HCT116 (cell line): ENCODE results near the gene BLOC1S5. TPM values are rescaled to one million over a fixed set of nuclear protein-coding genes. Genes with fewer than 3 reads are reported as not detected.

Experiments used
- ATAC-seq: fragments of 200-7000 bp; cut with Tn5 transposase; 2 replicates; pipeline ENCODE4 v1.9.1; 2020; ENCODE audit warnings: mild to moderate bottlenecking, moderate library complexity
- BruUV-seq: library from RNA; stranded (reverse); fragments of 400-500 nt; replicated peaks from 2 replicates; lab custom pipeline; 2021; lab: Mats Ljungman, UMichigan
- CTCF ChIA-PET: fragments of 300-600 bp; sonication (Branson Sonifier 250); formaldehyde crosslinking; loops from one replicate; lab custom pipeline; 2021; ENCODE audit warnings: antibody characterized with exemption; lab: Charles Lee
- POLR2A ChIA-PET: fragments of 300-600, 350-600 bp; sonication (Branson Sonifier 250); formaldehyde crosslinking; loops from one replicate; lab custom pipeline; 2021; ENCODE audit warnings: antibody characterized with exemption; lab: Charles Lee
- RAD21 ChIA-PET, 2 experiments: fragments of 300-600 bp; sonication (Branson Sonifier 250); formaldehyde crosslinking; loops; one replicate each; lab custom pipeline; 2023; ENCODE audit warnings: low total read pairs in 2 of 2; ENCODE audit not compliant: uncharacterized antibody in 2 of 2, unreplicated experiment in 2 of 2, low non-redundant PET in 1 of 2; lab: Charles Lee
- DNase-seq: peaks from one replicate; pipeline ENCODE4 v3.0.0-alpha.2; 2010; ENCODE audit warnings: low read depth, low spot score
- H2AFZ ChIP-seq: fragments of 200-600 bp; shearing (Covaris generic), sonication (generic); 2 replicates; pipeline ENCODE4 v1.6.1; 2017; ENCODE audit warnings: low read depth, mixed run types, mixed read lengths, antibody characterized with exemption, low read length; ENCODE audit not compliant: poor library complexity, severe bottlenecking
- H3K27ac ChIP-seq: 2 replicates; pipeline ENCODE4 v1.5.1; 2012; ENCODE audit warnings: low read depth, low read length
- H3K27me3 ChIP-seq: fragments of 200-600 bp; sonication (generic); 2 replicates; pipeline ENCODE4 v1.6.1; 2016; ENCODE audit warnings: mixed run types, low read length, mixed read lengths; ENCODE audit not compliant: insufficient read depth
- H3K36me3 ChIP-seq, 2 experiments: fragments of 200-500 bp in 1 of 2; fragments of 200-600 bp in 1 of 2; sonication (Bioruptor generic) in 1 of 2; sonication (generic) in 1 of 2; 2 replicates each; pipeline versions ENCODE4 v1.5.1 to v1.6.1; 2014 to 2016; ENCODE audit warnings: low read length in 2 of 2, inconsistent platforms in 1 of 2, mixed read lengths in 1 of 2, mixed run types in 1 of 2; ENCODE audit not compliant: insufficient read depth in 2 of 2, control insufficient read depth in 1 of 2
- H3K4me1 ChIP-seq, 2 experiments: fragments of 200-600 bp in 1 of 2; sonication (generic) in 1 of 2; 2 replicates each; pipeline versions ENCODE4 v1.5.1 to v1.6.1; 2012 to 2017; ENCODE audit warnings: low read length in 2 of 2, inconsistent platforms in 1 of 2, mild to moderate bottlenecking in 1 of 2, mixed read lengths in 1 of 2, mixed run types in 1 of 2, moderate library complexity in 1 of 2; ENCODE audit not compliant: insufficient read depth in 2 of 2, control insufficient read depth in 1 of 2
- H3K4me2 ChIP-seq: fragments of 200-600 bp; sonication (generic); 2 replicates; pipeline ENCODE4 v1.6.1; 2017; ENCODE audit warnings: mixed run types, low read length, mixed read lengths
- H3K4me3 ChIP-seq, 2 experiments: fragments of 200-600 bp in 1 of 2; sonication (generic) in 1 of 2; replicated peaks in 1 of 2; 2 replicates each; pipeline ENCODE4 v1.5.1; 2011 to 2016; ENCODE audit warnings: low read length in 2 of 2, control low read depth in 1 of 2, low read depth in 1 of 2, mild to moderate bottlenecking in 1 of 2, mixed read lengths in 1 of 2, mixed run types in 1 of 2
- H3K79me2 ChIP-seq: fragments of 200-600 bp; sonication (generic); 2 replicates; pipeline ENCODE4 v1.6.1; 2017; ENCODE audit warnings: mild to moderate bottlenecking, mixed run types, low read length, moderate library complexity, mixed read lengths; ENCODE audit not compliant: insufficient read depth
- H3K9ac ChIP-seq: fragments of 200-600 bp; sonication (generic); 2 replicates; pipeline ENCODE4 v1.6.1; 2016; ENCODE audit warnings: low read length, mixed read lengths
- H3K9me2 ChIP-seq: fragments of 200-600 bp; sonication (generic), shearing (Covaris generic); 2 replicates; pipeline ENCODE4 v1.6.1; 2017; ENCODE audit warnings: mixed run types, mild to moderate bottlenecking, moderate library complexity; ENCODE audit not compliant: insufficient read depth
- H3K9me3 ChIP-seq, 2 experiments: fragments of 200-500 bp in 1 of 2; fragments of 200-600 bp in 1 of 2; sonication (Bioruptor generic) in 1 of 2; sonication (generic) in 1 of 2; 2 replicates each; pipeline ENCODE4 v1.6.1; 2014 to 2017; ENCODE audit warnings: low read length in 2 of 2, mixed read lengths in 2 of 2, inconsistent platforms in 1 of 2, low read depth in 1 of 2, mild to moderate bottlenecking in 1 of 2, mixed run types in 1 of 2, moderate library complexity in 1 of 2; ENCODE audit not compliant: control insufficient read depth in 1 of 2, insufficient read depth in 1 of 2
- H4K20me1 ChIP-seq: fragments of 200-600 bp; sonication (generic), shearing (Covaris generic); 2 replicates; pipeline ENCODE4 v1.6.1; 2017; ENCODE audit warnings: mixed run types, mild to moderate bottlenecking, moderate library complexity; ENCODE audit not compliant: insufficient read depth
- ATF3 ChIP-seq: IDR thresholded peaks from 2 replicates; pipeline ENCODE4 v1.6.1; 2012
- CEBPB ChIP-seq: IDR thresholded peaks from 2 replicates; pipeline ENCODE4 v1.6.1; 2012; ENCODE audit warnings: low read depth
- EGR1 ChIP-seq: IDR thresholded peaks from 2 replicates; pipeline ENCODE4 v1.6.1; 2012; ENCODE audit warnings: low read depth
- ELF1 ChIP-seq: IDR thresholded peaks from 2 replicates; pipeline ENCODE4 v1.6.1; 2012; ENCODE audit warnings: low read depth, borderline replicate concordance
- EZH2 ChIP-seq: fragments of 200-600 bp; sonication (generic); IDR thresholded peaks from 2 replicates; pipeline ENCODE4 v1.6.1; 2017; ENCODE audit warnings: antibody characterized with exemption, mixed run types
- EZH2phosphoT487 ChIP-seq: fragments of 200-600 bp; IDR thresholded peaks from 2 replicates; pipeline ENCODE4 v1.6.1; 2018; ENCODE audit warnings: antibody characterized with exemption, borderline replicate concordance
- FOSL1 ChIP-seq: IDR thresholded peaks from 2 replicates; pipeline ENCODE4 v1.6.1; 2012; ENCODE audit warnings: low read depth
- JUND ChIP-seq: IDR thresholded peaks from 2 replicates; pipeline ENCODE4 v1.6.1; 2012
- MAX ChIP-seq: IDR thresholded peaks from 2 replicates; pipeline ENCODE4 v1.6.1; 2012
- POLR2A ChIP-seq: IDR thresholded peaks from 2 replicates; pipeline ENCODE4 v1.7.0; 2011; ENCODE audit warnings: borderline replicate concordance; ENCODE audit not compliant: insufficient read depth, insufficient read length; ENCODE audit errors: extremely low read depth
- POLR2AphosphoS5 ChIP-seq: IDR thresholded peaks from 2 replicates; pipeline ENCODE4 v1.6.1; 2011; ENCODE audit warnings: mild to moderate bottlenecking, low read depth, low read length, moderate library complexity
- RAD21 ChIP-seq: IDR thresholded peaks from 2 replicates; pipeline ENCODE4 v1.6.1; 2012; ENCODE audit warnings: low read depth, mild to moderate bottlenecking
- SIN3A ChIP-seq: IDR thresholded peaks from 2 replicates; pipeline ENCODE4 v1.6.1; 2012; ENCODE audit warnings: low read depth
- SRF ChIP-seq: IDR thresholded peaks from 2 replicates; pipeline ENCODE4 v1.6.1; 2012; ENCODE audit warnings: low read depth
- TCF7L2 ChIP-seq: IDR thresholded peaks from 2 replicates; pipeline ENCODE4 v1.7.0; 2011; ENCODE audit warnings: borderline replicate concordance, inconsistent platforms; ENCODE audit not compliant: insufficient read depth, insufficient read length; ENCODE audit errors: extremely low read depth
- YY1 ChIP-seq: IDR thresholded peaks from 2 replicates; pipeline ENCODE4 v1.6.1; 2011; ENCODE audit warnings: low read length, low read depth, moderate library complexity, mild to moderate bottlenecking; ENCODE audit not compliant: insufficient replicate concordance; ENCODE audit errors: extremely low read depth
- ZNF274 ChIP-seq: fragments of 200-500 bp; sonication (Bioruptor generic); IDR thresholded peaks from 2 replicates; pipeline ENCODE4 v1.6.1; 2014; ENCODE audit warnings: mild to moderate bottlenecking, low read depth, low read length, inconsistent platforms
- intact Hi-C: fragments of 100-400 bp; cut with micrococcal nuclease; formaldehyde crosslinking; loops from 2 replicates; pipeline ENCODE4 v1.10.0; 2022
- total RNA-seq: library from RNA; stranded (reverse); gene quantifications from one replicate; pipeline ENCODE4 v1.2.1, GENCODE V29; 2021; ENCODE audit not compliant: unreplicated experiment
- TF ChIP-seq, protein P1 (sequence below): IDR thresholded peaks from 2 replicates; pipeline ENCODE4 v1.6.1; 2012; ENCODE audit warnings: low read depth

BLOC1S5 gene
- total RNA-seq, 1 experiment from 2014 or later = 12.0 TPM

GRCh38 chr6:8086755-8087306 lies 22.6 kb upstream of the BLOC1S5 start:
- H3K4me2 ChIP-seq = 0 out of 2 replicates have a peak overlapping the region, but pooled peaks have one; percentile 50
- H3K9me2 ChIP-seq = no peaks in the 10 kb centered on the region
- H2AFZ ChIP-seq = no peak overlapping the region
- H3K4me1 ChIP-seq = peaks cover 50% of the 10 kb centered on the region in 2 experiments
- ChIA-PET POLR2A (interaction anchor here (1.2 kb wide), 1 partner anchor 16 kb away, joined by 3 read pairs; the partner anchor contains the start of gene EEF1E1), CTCF (no interaction called here), RAD21 (no interaction called here)
- DNase-seq = no peak
- TF ChIP-seq EGR1 (no peak), FOSL1 (no peak), EZH2phosphoT487 (no peak), POLR2A (no peak), YY1 (no peak), ZNF274 (no peak), ATF3 (no peak), SRF (no peak), SIN3A (no peak), ELF1 (no peak), POLR2AphosphoS5 (no peak), CEBPB (no peak), JUND (no peak), MAX (no peak), EZH2 (no peak), TCF7L2 (no peak), RAD21 (no peak)
- TF ChIP-seq, protein P1, sequence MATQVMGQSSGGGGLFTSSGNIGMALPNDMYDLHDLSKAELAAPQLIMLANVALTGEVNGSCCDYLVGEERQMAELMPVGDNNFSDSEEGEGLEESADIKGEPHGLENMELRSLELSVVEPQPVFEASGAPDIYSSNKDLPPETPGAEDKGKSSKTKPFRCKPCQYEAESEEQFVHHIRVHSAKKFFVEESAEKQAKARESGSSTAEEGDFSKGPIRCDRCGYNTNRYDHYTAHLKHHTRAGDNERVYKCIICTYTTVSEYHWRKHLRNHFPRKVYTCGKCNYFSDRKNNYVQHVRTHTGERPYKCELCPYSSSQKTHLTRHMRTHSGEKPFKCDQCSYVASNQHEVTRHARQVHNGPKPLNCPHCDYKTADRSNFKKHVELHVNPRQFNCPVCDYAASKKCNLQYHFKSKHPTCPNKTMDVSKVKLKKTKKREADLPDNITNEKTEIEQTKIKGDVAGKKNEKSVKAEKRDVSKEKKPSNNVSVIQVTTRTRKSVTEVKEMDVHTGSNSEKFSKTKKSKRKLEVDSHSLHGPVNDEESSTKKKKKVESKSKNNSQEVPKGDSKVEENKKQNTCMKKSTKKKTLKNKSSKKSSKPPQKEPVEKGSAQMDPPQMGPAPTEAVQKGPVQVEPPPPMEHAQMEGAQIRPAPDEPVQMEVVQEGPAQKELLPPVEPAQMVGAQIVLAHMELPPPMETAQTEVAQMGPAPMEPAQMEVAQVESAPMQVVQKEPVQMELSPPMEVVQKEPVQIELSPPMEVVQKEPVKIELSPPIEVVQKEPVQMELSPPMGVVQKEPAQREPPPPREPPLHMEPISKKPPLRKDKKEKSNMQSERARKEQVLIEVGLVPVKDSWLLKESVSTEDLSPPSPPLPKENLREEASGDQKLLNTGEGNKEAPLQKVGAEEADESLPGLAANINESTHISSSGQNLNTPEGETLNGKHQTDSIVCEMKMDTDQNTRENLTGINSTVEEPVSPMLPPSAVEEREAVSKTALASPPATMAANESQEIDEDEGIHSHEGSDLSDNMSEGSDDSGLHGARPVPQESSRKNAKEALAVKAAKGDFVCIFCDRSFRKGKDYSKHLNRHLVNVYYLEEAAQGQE = no peak
- intact Hi-C loops = no loop called here
- H4K20me1 ChIP-seq = peaks cover 18% of the 10 kb centered on the region; the same call in 1 of the 2 replicates
- H3K27me3 ChIP-seq = no peaks in the 10 kb centered on the region
- no peaks in the 10 kb centered on the region for H3K9me3 ChIP-seq
- BruUV-seq = no TSS peak
- peak overlapping the region; percentile 79 for H3K27ac ChIP-seq
- no peak overlapping the region for H3K9ac ChIP-seq
- no peak overlapping the region for H3K4me3 ChIP-seq
- H3K36me3 ChIP-seq = peaks cover 19 to 48% of the 10 kb centered on the region in 2 experiments
- peaks cover 91% of the 10 kb centered on the region for H3K79me2 ChIP-seq
- ATAC-seq = no peak
